ENCODE data around the gene HSPG2.
"Not testable (repeated sequence)": the region's sequence is repeated elsewhere in the genome, so short reads cannot be mapped to it uniquely, and the experiment has no call there.

The HSPG2 gene

DNA sequence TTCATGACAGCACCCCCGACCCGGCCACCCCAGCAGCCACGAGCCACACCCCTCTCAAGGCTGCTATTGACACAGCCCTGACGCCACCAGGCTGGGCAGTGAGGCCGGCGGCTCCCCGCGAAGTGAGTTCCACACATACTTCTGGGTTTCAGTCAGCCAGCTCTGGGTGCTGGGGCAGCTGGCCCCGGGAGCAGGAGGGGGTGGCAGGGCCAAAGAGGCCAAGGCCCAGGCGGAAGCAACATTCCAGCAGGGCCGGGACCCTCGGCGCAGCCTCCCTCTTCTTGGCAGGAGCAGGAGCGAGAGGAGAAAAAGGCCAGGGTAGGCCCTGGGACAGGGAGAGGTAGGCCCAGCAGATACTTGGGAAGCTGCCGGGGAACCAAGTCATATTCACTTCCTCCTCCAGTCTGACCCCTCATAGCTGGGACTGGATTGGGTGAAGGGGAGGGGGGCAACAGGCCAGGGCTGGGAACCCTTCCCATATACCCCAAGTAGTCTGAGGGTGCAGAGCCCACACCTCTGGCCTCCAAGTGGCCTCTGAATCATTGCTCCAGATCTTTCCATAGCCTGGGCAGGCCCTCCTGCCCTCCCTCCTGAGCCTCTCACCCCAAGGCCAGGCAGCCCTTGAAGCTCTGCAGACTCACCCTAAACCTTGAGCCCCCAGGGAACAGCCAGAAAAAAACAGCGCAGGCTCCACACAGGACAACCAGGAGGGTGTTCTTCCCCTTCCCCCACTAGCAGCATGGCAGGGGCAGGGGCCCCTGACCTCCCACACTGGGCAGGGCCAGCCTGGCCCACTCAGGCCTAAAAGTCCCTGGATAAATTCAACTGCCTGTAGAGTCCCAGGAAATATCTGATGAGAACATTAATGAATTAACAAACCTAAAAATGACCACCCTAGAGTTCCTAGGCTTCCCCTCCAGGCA, 5.7 kb downstream of the HSPG2 start:
- no peak for DNase-seq

- no peak for DNase-seq
These were observed 6.4 kb downstream of the HSPG2 start for GRCh38 chr1:21930629-21931170.

- DNase-seq: no peak
These were observed 7.0 kb downstream of the HSPG2 start for GRCh38 chr1:21930080-21930571.

GRCh38 chr1:21927533-21928237, 9.4 kb downstream of the HSPG2 start:
- no peak for DNase-seq

GRCh38 chr1:21926814-21927532, 10.1 kb downstream of the HSPG2 start:
- no peak for DNase-seq

- DNase-seq: no peak
These were observed 11.0 kb downstream of the HSPG2 start for GRCh38 chr1:21926065-21926464.

- DNase-seq: no peak
These were observed 11.7 kb downstream of the HSPG2 start for GRCh38 chr1:21925334-21925940.

- no peak for DNase-seq
These were observed 12.6 kb downstream of the HSPG2 start for GRCh38 chr1:21924503-21925005.

GRCh38 chr1:21922090-21923013, 14.8 kb downstream of the HSPG2 start:
- no peak for DNase-seq

DNA sequence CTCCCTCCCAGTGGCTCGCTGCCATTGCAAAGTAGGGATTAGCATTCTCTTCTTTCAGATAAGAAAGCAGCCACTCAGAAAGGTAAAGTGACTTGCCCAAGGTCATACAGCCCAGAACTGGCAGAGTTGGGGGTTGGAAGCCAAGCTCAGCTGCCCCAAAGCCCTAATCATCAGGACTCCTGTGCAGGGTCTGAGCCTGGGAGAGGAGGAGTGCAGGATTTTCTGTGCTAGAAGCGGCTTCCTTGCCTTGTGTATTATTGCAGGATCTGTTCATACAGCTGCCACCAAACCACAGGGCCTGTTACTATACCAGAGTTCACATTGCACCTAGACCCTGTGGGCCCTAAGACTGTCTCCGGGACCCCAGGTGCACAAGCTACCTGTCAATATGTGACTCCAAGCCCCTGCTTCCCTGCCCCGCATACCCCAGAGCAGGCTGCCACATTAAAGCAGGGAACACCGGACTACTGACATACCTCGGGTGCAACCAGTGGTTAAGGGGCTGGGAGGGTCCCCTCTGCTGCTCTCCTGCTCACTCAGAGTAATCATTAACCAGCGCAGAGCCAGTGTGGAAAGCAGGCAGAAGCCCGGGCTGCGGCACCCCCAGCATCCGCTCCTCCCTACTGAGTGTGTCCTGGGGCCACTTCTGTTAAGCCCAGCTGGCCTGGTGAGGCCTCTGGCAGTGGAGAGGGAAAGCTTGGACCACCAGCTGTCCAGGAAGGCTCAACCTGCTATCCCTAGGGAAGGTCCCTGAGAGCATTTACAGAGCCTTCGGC, 15.8 kb downstream of the HSPG2 start:
- DNase-seq: no peak

DNA sequence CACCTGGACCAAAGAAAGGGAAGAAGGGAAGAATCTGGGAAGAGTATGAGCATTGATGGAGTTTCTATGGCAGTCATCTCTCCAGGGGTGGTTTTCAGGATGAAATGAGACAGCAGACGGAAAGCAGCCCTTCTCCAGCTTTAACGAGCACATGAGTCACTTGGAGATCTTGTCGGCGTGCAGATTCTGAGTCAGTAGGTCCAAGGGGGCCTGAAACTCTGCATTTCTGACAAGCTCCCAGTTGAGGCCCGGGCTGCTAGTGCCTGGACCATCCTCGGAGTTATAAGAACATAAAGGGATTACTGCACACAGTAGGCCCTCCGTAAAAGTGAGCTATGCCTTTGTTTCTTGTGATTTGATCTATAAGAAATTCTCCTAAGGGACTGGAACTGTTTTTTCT, 17.6 kb downstream of the HSPG2 start:
- DNase-seq: no peak

DNA sequence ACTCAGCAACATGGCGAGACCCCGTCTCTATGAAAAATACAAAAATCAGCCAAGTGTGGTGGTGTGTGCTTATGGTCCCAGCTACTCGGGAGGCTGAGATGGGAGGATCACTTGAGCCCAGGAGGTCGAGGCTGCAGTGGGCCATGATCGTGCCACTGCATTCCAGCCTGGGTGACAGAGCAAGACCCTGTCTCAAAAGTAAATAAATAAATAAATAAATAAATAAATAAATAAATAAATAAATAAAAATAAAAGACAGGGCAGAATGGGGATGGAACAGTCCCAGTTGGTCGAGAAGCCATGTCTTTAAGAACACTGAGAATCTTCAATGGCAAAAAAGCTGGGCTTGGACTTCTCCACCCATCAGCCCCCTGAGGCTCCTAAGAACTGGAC, 19.9 kb downstream of the HSPG2 start:
- not testable (repeated sequence) for DNase-seq

DNA sequence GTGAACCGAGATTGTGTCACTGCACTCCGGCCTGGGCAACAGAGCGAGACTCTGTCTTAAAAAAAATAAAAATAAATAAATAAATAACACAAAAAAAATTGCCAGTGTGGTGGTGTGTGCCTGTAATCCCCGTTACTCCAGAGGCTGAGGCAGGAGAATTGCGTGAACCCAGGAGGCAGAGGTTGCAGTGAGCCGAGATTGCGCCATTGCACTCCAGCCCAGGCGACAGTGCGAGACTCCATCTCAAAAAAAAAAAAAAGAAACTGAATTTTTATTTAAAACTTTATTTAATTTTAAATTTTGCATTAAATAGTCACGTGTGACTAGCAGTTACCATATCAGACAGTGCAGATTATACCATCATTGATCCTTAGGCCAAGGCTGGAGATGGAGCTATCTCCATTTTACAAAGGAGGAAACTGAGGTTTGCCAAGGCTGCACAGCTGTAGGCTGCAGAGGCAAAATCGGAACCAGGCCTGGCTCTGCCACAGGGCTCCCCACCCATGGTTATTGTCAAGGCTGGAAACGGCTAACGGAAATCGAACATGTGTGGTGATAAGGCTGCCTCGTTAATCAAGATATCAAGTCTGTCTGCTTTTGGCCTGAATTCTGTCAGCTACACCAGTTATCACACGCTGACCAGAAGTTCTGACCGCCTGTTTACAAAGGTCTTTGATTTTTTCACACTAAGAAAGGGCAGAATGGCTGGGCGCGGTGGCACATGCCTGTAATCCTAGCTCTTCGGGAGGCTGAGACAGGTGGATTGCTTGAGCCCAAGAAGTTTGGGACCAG, 20.5 kb downstream of the HSPG2 start:
- no peak for DNase-seq

- no peak for DNase-seq
These were observed 22.1 kb downstream of the HSPG2 start for GRCh38 chr1:21914880-21915640.

DNA sequence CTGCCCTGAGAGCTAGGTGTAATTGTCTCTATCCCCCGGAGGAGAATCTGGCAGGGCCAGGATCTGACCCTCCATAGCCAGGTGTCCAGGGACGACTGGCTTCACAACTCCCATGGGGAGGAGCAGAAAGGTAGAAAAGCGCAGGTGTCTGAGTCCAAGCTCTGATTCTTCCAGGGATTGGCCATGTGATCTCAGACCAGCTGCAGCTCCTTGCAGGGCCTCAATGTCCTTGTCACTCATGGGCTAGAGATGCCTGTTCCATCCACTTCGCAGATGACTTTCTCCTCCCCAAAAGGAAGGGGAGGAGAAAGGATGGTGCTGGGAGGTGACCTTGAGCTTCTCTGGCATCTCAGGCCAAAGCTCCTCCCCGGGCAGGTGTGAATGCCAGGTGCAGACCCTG, 22.7 kb downstream of the HSPG2 start:
- no peak for DNase-seq

GRCh38 chr1:21913763-21914162, 23.3 kb downstream of the HSPG2 start:
- DNase-seq: no peak

GRCh38 chr1:21913258-21913657, 23.9 kb downstream of the HSPG2 start:
- no peak for DNase-seq

DNA sequence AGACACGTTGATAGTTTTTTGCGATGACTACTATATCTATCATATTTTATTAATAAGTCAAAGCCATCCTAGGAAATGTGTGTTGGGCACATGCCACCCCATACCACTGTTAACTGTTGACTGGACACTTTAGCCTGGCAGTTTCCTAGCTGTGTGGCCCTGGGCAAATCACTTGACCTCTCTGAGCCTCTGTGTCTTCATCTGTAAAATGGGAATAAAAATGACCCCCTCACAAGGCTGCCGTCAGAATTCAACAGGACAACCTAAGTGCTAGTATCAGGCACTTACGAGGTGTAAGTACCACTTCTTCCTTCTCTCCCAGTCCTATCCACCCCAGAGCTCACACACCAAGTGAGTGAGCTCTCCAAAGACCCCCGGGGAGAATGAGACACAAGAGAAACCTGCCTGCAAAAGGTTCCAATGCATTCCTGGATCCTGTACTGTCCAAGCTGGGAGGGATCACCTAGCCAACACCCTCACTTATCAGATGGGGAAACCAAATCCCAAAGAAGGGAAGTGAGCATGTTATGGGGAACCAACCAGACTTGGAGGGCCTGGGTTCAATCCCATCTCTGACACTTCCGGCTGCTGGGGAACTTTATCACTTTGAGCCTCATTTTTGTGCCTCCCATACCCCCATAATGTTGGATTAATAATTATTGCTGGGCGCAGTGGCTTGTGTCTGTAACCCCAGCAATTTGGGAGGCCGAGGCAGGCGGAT, 24.9 kb downstream of the HSPG2 start:
- DNase-seq: no peak
